Neural cell (in vitro differentiated cells): ENCODE results near the gene ESRP2. TPM values are rescaled to one million over a fixed set of nuclear protein-coding genes. Genes with fewer than 3 reads are reported as not detected.

Experiments
- H2AFZ ChIP-seq: fragments of 200-600, 300-800 bp; sonication (generic), shearing (Covaris generic); 2 replicates; pipeline ENCODE4 v1.6.0; 2014; ENCODE audit warnings: low read depth, mild to moderate bottlenecking, antibody characterized with exemption, low read length, moderate library complexity
- H3F3A ChIP-seq: fragments of 200-600 bp; shearing (Covaris generic); 2 replicates; pipeline ENCODE4 v1.6.1; 2016; ENCODE audit warnings: mild to moderate bottlenecking, moderate library complexity, mixed read lengths, antibody characterized with exemption, low read length; ENCODE audit not compliant: insufficient read depth, poor library complexity, severe bottlenecking
- H3K27ac ChIP-seq: fragments of 200-600, 300-800 bp; sonication (generic), shearing (Covaris generic); 2 replicates; pipeline ENCODE4 v1.5.1; 2014; ENCODE audit warnings: mild to moderate bottlenecking, low read length, moderate library complexity
- H3K27me3 ChIP-seq: fragments of 300-800, 200-600 bp; sonication (generic), shearing (Covaris generic); 2 replicates; pipeline ENCODE4 v1.6.0; 2014; ENCODE audit warnings: mild to moderate bottlenecking, low read depth, low read length, moderate library complexity; ENCODE audit not compliant: insufficient read depth
- H3K36me3 ChIP-seq: fragments of 300-800, 200-600 bp; sonication (generic), shearing (Covaris generic); 2 replicates; pipeline ENCODE4 v1.5.1; 2014; ENCODE audit warnings: mild to moderate bottlenecking, antibody characterized with exemption, low read length, moderate library complexity; ENCODE audit not compliant: insufficient read depth
- H3K4me2 ChIP-seq: fragments of 300-800, 200-600 bp; sonication (generic), shearing (Covaris generic); 2 replicates; pipeline ENCODE4 v1.6.0; 2014; ENCODE audit warnings: mild to moderate bottlenecking, low read length
- H3K4me3 ChIP-seq: fragments of 300-800, 200-600 bp; sonication (generic), shearing (Covaris generic); 2 replicates; pipeline ENCODE4 v1.5.1; 2014; ENCODE audit warnings: mild to moderate bottlenecking, low read length, moderate library complexity
- H3K79me2 ChIP-seq: fragments of 200-600 bp; shearing (Covaris generic); replicated peaks from 2 replicates; pipeline ENCODE4 v1.6.0; 2014; ENCODE audit warnings: mild to moderate bottlenecking, low read length, moderate library complexity; ENCODE audit not compliant: insufficient read depth
- H3K9ac ChIP-seq: fragments of 300-800, 200-600 bp; sonication (generic), shearing (Covaris generic); 2 replicates; pipeline ENCODE4 v1.6.1; 2016; ENCODE audit warnings: mild to moderate bottlenecking, low read length, mixed read lengths
- H3K9me2 ChIP-seq: fragments of 200-600 bp; shearing (Covaris generic); 2 replicates; pipeline ENCODE4 v1.6.1; 2016; ENCODE audit warnings: mild to moderate bottlenecking, low read length, mixed read lengths; ENCODE audit not compliant: insufficient read depth
- H3K9me3 ChIP-seq: fragments of 200-600, 300-800 bp; sonication (generic), shearing (Covaris generic); 2 replicates; pipeline ENCODE4 v1.6.1; 2016; ENCODE audit warnings: mild to moderate bottlenecking, mixed run types, low read length, moderate library complexity, mixed read lengths
- H4K20me1 ChIP-seq: fragments of 200-600 bp; shearing (Covaris generic); 2 replicates; pipeline ENCODE4 v1.6.1; 2016; ENCODE audit warnings: mild to moderate bottlenecking, mixed run types; ENCODE audit not compliant: insufficient read depth
- EP300 ChIP-seq: fragments of 450-650 bp; conservative IDR thresholded peaks from 2 replicates; pipeline ENCODE4 v1.6.1; 2014; ENCODE audit warnings: antibody characterized with exemption, mild to moderate bottlenecking, moderate library complexity; ENCODE audit not compliant: poor library complexity, severe bottlenecking
- EZH2 ChIP-seq: fragments of 200-600, 300-800 bp; shearing (Covaris generic), sonication (generic); IDR thresholded peaks from 2 replicates; pipeline ENCODE4 v1.6.1; 2014; ENCODE audit warnings: antibody characterized with exemption, low read length, borderline replicate concordance, mild to moderate bottlenecking; ENCODE audit not compliant: insufficient read depth, poor library complexity, severe bottlenecking
- MXI1 ChIP-seq: fragments of 450-650 bp; conservative IDR thresholded peaks from 2 replicates; pipeline ENCODE4 v1.6.1; 2014; ENCODE audit warnings: antibody characterized with exemption, mild to moderate bottlenecking; ENCODE audit not compliant: poor library complexity, severe bottlenecking
- POLR2AphosphoS5 ChIP-seq: IDR thresholded peaks from 2 replicates; pipeline ENCODE4 v1.6.1; 2012
- RAD21 ChIP-seq: fragments of 450-650 bp; conservative IDR thresholded peaks from 2 replicates; pipeline ENCODE4 v1.6.1; 2014; ENCODE audit warnings: antibody characterized with exemption, mild to moderate bottlenecking, moderate library complexity
- SMC3 ChIP-seq: fragments of 450-650 bp; conservative IDR thresholded peaks from 2 replicates; pipeline ENCODE4 v1.6.1; 2014; ENCODE audit warnings: antibody characterized with exemption, mild to moderate bottlenecking, moderate library complexity; ENCODE audit not compliant: poor library complexity
- TAF1 ChIP-seq: IDR thresholded peaks from 2 replicates; pipeline ENCODE4 v1.6.1; 2012; ENCODE audit warnings: low read depth
- polyA plus RNA-seq: library from polyadenylated mRNA; depleted of rRNA; stranded (reverse); fragments of >200 nt; gene quantifications from 2 replicates; pipeline ENCODE4 v1.2.3, GENCODE V29; 2014
- TF ChIP-seq, protein P1 (sequence below): IDR thresholded peaks from 2 replicates; pipeline ENCODE4 v1.6.1; 2012; ENCODE audit warnings: borderline replicate concordance
- TF ChIP-seq, protein P2 (sequence below): fragments of 450-650 bp; IDR thresholded peaks from 2 replicates; pipeline ENCODE4 v1.5.1; 2014; ENCODE audit warnings: antibody characterized with exemption, mild to moderate bottlenecking, moderate library complexity; ENCODE audit not compliant: poor library complexity, severe bottlenecking

ESRP2 gene
- polyA plus RNA-seq, 1 donor from 2014 or later = not detected

DNA sequence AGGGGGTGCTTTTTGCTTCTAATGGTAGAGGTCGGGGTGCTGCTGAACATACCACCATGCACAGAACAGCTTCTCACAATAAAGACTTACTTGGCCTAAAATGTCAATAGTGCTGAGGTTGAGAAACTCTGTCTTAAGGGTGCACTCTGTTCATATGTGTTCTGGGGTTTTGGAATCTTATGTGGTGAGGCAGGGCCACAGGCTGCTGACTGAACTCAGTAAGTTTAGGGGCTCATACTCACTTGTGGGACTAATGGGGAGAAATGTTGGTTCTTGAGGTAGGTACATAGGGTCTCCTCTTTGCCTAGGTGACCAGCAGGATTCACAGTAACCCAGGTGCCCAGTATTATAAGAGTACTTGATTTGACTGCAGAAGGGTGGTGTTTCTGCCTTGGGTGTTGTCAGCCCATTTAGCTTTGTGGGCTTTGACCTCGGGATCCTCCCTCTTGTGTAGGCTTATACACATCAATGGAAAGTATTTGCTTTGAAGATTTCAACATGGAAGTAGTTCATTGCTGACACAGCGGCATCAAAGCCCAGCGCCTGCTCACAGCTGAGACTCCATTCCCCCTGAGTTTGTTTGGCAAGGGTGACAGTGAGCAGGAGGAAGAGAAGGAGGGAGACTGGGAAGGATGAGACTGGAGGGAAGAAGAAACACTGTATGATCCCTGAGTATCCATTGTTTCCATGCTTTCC is 45.6 kb upstream of the ESRP2 start:
- H3K27ac ChIP-seq = no peak overlapping the region
- H3K79me2 ChIP-seq = no peaks in the 10 kb centered on the region
- H4K20me1 ChIP-seq = no peaks in the 10 kb centered on the region
- no peaks in the 10 kb centered on the region for H3K9me2 ChIP-seq
- H3K9me3 ChIP-seq = no peaks in the 10 kb centered on the region
- no peaks in the 10 kb centered on the region for H3F3A ChIP-seq
- no peak overlapping the region for H3K4me2 ChIP-seq
- no peak for TF ChIP-seq EP300
- no peak for TF ChIP-seq RAD21
- TF ChIP-seq POLR2AphosphoS5 = no peak
- no peak for TF ChIP-seq TAF1
- TF ChIP-seq, protein P1, sequence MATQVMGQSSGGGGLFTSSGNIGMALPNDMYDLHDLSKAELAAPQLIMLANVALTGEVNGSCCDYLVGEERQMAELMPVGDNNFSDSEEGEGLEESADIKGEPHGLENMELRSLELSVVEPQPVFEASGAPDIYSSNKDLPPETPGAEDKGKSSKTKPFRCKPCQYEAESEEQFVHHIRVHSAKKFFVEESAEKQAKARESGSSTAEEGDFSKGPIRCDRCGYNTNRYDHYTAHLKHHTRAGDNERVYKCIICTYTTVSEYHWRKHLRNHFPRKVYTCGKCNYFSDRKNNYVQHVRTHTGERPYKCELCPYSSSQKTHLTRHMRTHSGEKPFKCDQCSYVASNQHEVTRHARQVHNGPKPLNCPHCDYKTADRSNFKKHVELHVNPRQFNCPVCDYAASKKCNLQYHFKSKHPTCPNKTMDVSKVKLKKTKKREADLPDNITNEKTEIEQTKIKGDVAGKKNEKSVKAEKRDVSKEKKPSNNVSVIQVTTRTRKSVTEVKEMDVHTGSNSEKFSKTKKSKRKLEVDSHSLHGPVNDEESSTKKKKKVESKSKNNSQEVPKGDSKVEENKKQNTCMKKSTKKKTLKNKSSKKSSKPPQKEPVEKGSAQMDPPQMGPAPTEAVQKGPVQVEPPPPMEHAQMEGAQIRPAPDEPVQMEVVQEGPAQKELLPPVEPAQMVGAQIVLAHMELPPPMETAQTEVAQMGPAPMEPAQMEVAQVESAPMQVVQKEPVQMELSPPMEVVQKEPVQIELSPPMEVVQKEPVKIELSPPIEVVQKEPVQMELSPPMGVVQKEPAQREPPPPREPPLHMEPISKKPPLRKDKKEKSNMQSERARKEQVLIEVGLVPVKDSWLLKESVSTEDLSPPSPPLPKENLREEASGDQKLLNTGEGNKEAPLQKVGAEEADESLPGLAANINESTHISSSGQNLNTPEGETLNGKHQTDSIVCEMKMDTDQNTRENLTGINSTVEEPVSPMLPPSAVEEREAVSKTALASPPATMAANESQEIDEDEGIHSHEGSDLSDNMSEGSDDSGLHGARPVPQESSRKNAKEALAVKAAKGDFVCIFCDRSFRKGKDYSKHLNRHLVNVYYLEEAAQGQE = no peak
- no peak for TF ChIP-seq MXI1
- TF ChIP-seq, protein P2, sequence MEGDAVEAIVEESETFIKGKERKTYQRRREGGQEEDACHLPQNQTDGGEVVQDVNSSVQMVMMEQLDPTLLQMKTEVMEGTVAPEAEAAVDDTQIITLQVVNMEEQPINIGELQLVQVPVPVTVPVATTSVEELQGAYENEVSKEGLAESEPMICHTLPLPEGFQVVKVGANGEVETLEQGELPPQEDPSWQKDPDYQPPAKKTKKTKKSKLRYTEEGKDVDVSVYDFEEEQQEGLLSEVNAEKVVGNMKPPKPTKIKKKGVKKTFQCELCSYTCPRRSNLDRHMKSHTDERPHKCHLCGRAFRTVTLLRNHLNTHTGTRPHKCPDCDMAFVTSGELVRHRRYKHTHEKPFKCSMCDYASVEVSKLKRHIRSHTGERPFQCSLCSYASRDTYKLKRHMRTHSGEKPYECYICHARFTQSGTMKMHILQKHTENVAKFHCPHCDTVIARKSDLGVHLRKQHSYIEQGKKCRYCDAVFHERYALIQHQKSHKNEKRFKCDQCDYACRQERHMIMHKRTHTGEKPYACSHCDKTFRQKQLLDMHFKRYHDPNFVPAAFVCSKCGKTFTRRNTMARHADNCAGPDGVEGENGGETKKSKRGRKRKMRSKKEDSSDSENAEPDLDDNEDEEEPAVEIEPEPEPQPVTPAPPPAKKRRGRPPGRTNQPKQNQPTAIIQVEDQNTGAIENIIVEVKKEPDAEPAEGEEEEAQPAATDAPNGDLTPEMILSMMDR = no peak
- no peak for TF ChIP-seq EZH2
- TF ChIP-seq SMC3 = no peak
- no peaks in the 10 kb centered on the region for H3K36me3 ChIP-seq
- no peak overlapping the region for H3K9ac ChIP-seq
- no peak overlapping the region for H2AFZ ChIP-seq
- no peaks in the 10 kb centered on the region for H3K27me3 ChIP-seq
- H3K4me3 ChIP-seq = no peak overlapping the region

DNA sequence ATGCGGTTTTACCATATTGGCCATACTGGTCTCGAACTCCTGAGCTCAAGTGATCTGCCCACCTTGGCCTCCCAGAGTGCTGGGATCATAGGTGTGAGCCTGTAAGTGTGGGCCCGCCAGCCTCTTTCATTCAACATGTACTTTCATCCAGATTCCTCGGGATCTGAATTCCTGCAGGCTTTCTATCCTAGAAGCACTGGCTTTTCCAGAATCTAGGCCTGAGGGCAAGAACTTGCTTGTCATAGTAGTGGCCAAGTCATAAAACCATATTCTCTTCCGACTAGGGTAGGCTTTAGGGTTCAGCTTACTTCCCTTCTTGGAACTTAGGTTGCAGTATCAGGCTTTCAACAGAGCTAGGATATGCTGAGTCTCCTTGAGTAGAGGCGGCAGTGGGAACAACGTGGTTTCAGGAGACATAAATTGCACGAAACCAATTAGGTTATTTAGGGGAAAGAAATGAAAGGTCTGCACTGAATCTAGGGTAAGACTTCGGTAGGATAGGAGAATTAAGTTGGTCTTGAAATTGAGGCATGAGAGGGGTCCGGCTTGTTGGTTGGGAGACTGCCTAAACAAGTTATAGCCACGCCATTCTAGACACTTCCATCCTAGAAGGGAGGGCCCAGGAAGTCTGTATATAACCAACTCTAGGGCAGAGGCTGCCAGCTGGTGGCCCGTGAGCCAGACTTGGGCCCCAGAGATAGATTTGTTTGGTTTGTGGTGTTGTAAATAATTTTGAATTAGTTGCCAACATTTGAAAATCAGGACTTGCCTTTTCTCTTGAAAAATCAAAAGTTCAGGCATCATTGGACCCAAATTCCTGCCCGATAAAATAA is 44.0 kb upstream of the ESRP2 start:
- Histone ChIP-seq H3K27me3 (no peaks in the 10 kb centered on the region), H3K36me3 (no peaks in the 10 kb centered on the region), H3F3A (no peaks in the 10 kb centered on the region), H3K27ac (no peak overlapping the region), H3K79me2 (no peaks in the 10 kb centered on the region), H3K4me3 (no peak overlapping the region), H3K9me3 (no peaks in the 10 kb centered on the region), H3K9me2 (no peaks in the 10 kb centered on the region), H2AFZ (no peak overlapping the region), H3K9ac (no peak overlapping the region), H4K20me1 (no peaks in the 10 kb centered on the region), H3K4me2 (no peak overlapping the region)
- no peak for TF ChIP-seq POLR2AphosphoS5
- TF ChIP-seq MXI1 = no peak
